KMS-11 (cell line): Measurements from ENCODE around the gene HSD11B2.

Source experiments
- H2AFZ ChIP-seq: fragments of 200-600 bp; sonication (generic); 2 replicates; pipeline ENCODE4 v1.6.1; 2016; ENCODE audit warnings: antibody characterized with exemption, mixed run types, low read depth
- H3K27ac ChIP-seq: fragments of 200-600 bp; sonication (generic); 2 replicates; pipeline ENCODE4 v1.6.1; 2016; ENCODE audit warnings: mild to moderate bottlenecking, mixed run types
- H3K27me3 ChIP-seq: fragments of 200-600 bp; sonication (generic); 2 replicates; pipeline ENCODE4 v1.6.1; 2017; ENCODE audit warnings: mild to moderate bottlenecking, low read depth, mixed run types, moderate library complexity; ENCODE audit not compliant: insufficient read depth
- H3K36me3 ChIP-seq: fragments of 200-600 bp; sonication (generic); 2 replicates; pipeline ENCODE4 v1.6.1; 2017; ENCODE audit warnings: mild to moderate bottlenecking, mixed run types; ENCODE audit not compliant: insufficient read depth
- H3K4me1 ChIP-seq: fragments of 200-600 bp; sonication (generic); 2 replicates; pipeline ENCODE4 v1.6.1; 2016; ENCODE audit warnings: mild to moderate bottlenecking, low read depth, mixed run types; ENCODE audit not compliant: poor library complexity, severe bottlenecking
- H3K4me2 ChIP-seq: fragments of 200-600 bp; sonication (generic); 2 replicates; pipeline ENCODE4 v1.7.0; 2016; ENCODE audit warnings: mild to moderate bottlenecking, mixed run types
- H3K4me3 ChIP-seq: fragments of 200-600 bp; sonication (generic); IDR thresholded peaks from 2 replicates; pipeline ENCODE4 v1.6.1; 2017; ENCODE audit warnings: low read depth, low read length, mixed read lengths; ENCODE audit not compliant: insufficient read depth
- H3K79me2 ChIP-seq: fragments of 200-600 bp; sonication (generic); 2 replicates; pipeline ENCODE4 v1.6.1; 2016; ENCODE audit warnings: low read depth, mixed run types; ENCODE audit not compliant: insufficient read depth
- H3K9ac ChIP-seq: fragments of 200-600 bp; sonication (generic); 2 replicates; pipeline ENCODE4 v1.6.1; 2016; ENCODE audit warnings: mild to moderate bottlenecking, mixed run types
- H4K20me1 ChIP-seq: fragments of 200-600 bp; sonication (generic); 2 replicates; pipeline ENCODE4 v1.6.1; 2016; ENCODE audit warnings: mild to moderate bottlenecking, mixed run types; ENCODE audit not compliant: insufficient read depth
- CTCF ChIP-seq: fragments of 200-600 bp; sonication (generic); conservative IDR thresholded peaks from 2 replicates; pipeline ENCODE4 v1.6.1; 2017; ENCODE audit warnings: low read depth, mild to moderate bottlenecking, antibody characterized with exemption, low read length, moderate library complexity, mixed read lengths

The HSD11B2 gene

GRCh38 chr16:67407788-67408452 is 23.0 kb upstream of the HSD11B2 start:
- H3K4me3 ChIP-seq = no peak overlapping the region
- H3K4me2 ChIP-seq = no peak overlapping the region
- no peaks in the 10 kb centered on the region for H4K20me1 ChIP-seq
- no peak overlapping the region for H3K9ac ChIP-seq
- no peaks in the 10 kb centered on the region for H3K36me3 ChIP-seq
- no peak overlapping the region for H3K27ac ChIP-seq
- no peaks in the 10 kb centered on the region for H3K4me1 ChIP-seq
- H2AFZ ChIP-seq = no peak overlapping the region
- TF ChIP-seq CTCF = no peak
- no peaks in the 10 kb centered on the region for H3K79me2 ChIP-seq
- no peaks in the 10 kb centered on the region for H3K27me3 ChIP-seq

GRCh38 chr16:67409631-67410030 is 21.3 kb upstream of the HSD11B2 start:
- Histone ChIP-seq H3K36me3 (no peaks in the 10 kb centered on the region), H2AFZ (no peak overlapping the region), H4K20me1 (no peaks in the 10 kb centered on the region), H3K79me2 (no peaks in the 10 kb centered on the region), H3K4me2 (no peak overlapping the region), H3K4me1 (no peaks in the 10 kb centered on the region), H3K27me3 (no peaks in the 10 kb centered on the region), H3K27ac (no peak overlapping the region), H3K4me3 (no peak overlapping the region), H3K9ac (no peak overlapping the region)
- no peak for TF ChIP-seq CTCF

GRCh38 chr16:67411339-67411738 is 19.6 kb upstream of the HSD11B2 start:
- H3K4me1 ChIP-seq = peaks cover 3% of the 10 kb centered on the region
- H3K4me2 ChIP-seq = no peak overlapping the region
- no peak for TF ChIP-seq CTCF
- no peak overlapping the region for H3K9ac ChIP-seq
- no peak overlapping the region for H3K27ac ChIP-seq
- no peaks in the 10 kb centered on the region for H4K20me1 ChIP-seq
- no peaks in the 10 kb centered on the region for H3K79me2 ChIP-seq
- H3K27me3 ChIP-seq = no peaks in the 10 kb centered on the region
- no peak overlapping the region for H3K4me3 ChIP-seq
- no peak overlapping the region for H2AFZ ChIP-seq
- no peaks in the 10 kb centered on the region for H3K36me3 ChIP-seq

- no peak overlapping the region for H3K4me3 ChIP-seq
- H3K27me3 ChIP-seq = peaks cover 5% of the 10 kb centered on the region; the same call in 1 of the 2 replicates
- no peak overlapping the region for H3K27ac ChIP-seq
- no peak overlapping the region for H2AFZ ChIP-seq
- no peaks in the 10 kb centered on the region for H3K79me2 ChIP-seq
- peaks cover 7% of the 10 kb centered on the region for H3K4me1 ChIP-seq
- TF ChIP-seq CTCF = no peak
- H3K36me3 ChIP-seq = no peaks in the 10 kb centered on the region
- H4K20me1 ChIP-seq = no peaks in the 10 kb centered on the region
- no peak overlapping the region for H3K4me2 ChIP-seq
- H3K9ac ChIP-seq = no peak overlapping the region
Observed at GRCh38 chr16:67412294-67412693, 18.6 kb upstream of the HSD11B2 start.
